Lower leg skin (tissue), 4 donors: ENCODE results near the gene NAALADL2. TPM values are rescaled to one million over a fixed set of nuclear protein-coding genes. Genes with fewer than 3 reads are reported as not detected.

Experiments used
- DNase-seq, 2 donors: peaks; one replicate each; pipeline ENCODE4 v3.0.0-alpha.2; 2019; ENCODE audit warnings: low spot score in 2 of 2
- H3K4me3 ChIP-seq: fragments of 200-600 bp; sonication (generic); 2 replicates; pipeline ENCODE4 v1.5.1; 2017; ENCODE audit warnings: mild to moderate bottlenecking, low read depth; ENCODE audit not compliant: poor library complexity, severe bottlenecking
- POLR2A ChIP-seq, 2 donors: fragments of 450-650 bp; IDR thresholded peaks; one replicate each; pipeline ENCODE4 v1.6.1; 2016 to 2017; ENCODE audit warnings: antibody characterized with exemption in 2 of 2, mild to moderate bottlenecking in 1 of 2, moderate library complexity in 1 of 2
- WGBS, 2 donors: methylation state at CpG; one replicate each; pipeline ENCODE4 v1.1.5; 2018; 5-methylcytosine and 5-hydroxymethylcytosine counted together
- intact Hi-C: fragments of 100-400 bp; cut with DNase I; formaldehyde crosslinking; loops from one replicate; pipeline ENCODE4 v1.15.0; 2023; ENCODE audit warnings: low total_unique reads
- total RNA-seq, 4 donors: library from RNA; depleted of rRNA; stranded (reverse); fragments of >200 nt; gene quantifications; one replicate each; pipeline ENCODE4 v1.1.0, GENCODE V29; 2016
- TF ChIP-seq, protein P1 (sequence below), 3 donors: fragments of 450-650 bp; IDR thresholded peaks; one replicate each; pipeline ENCODE4 v1.5.1; 2016; ENCODE audit warnings: antibody characterized with exemption in 3 of 3, mild to moderate bottlenecking in 3 of 3, moderate library complexity in 2 of 3

Gene NAALADL2
- total RNA-seq, 4 donors from 2014 or later: 3.6 to 8.1 (median 4.6) TPM

DNA sequence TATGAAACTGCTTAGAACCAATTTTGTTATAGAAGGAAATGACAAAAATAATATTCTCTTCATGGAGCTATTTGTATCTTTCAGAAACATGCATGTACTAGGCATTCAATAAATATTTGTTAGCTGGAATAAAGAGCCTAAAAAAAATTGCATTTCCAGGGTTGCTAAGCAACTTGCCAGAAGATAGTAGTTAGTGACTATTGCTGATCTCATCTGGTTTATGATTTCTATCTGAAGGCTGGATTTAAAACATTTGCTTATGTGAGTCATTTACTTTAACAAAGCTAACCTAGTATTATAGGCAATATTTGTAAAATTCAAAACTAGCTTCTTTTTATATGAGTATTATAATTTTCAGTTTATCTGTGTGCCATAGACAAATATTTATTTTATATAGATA is 78.3 kb downstream of the NAALADL2 start:
- intact Hi-C loops: no loop called here
- no peak for DNase-seq
- no peak overlapping the region for H3K4me3 ChIP-seq
- TF ChIP-seq POLR2A (IDR thresholded peaks at IDR 0.05): no peak
- TF ChIP-seq, protein P1, sequence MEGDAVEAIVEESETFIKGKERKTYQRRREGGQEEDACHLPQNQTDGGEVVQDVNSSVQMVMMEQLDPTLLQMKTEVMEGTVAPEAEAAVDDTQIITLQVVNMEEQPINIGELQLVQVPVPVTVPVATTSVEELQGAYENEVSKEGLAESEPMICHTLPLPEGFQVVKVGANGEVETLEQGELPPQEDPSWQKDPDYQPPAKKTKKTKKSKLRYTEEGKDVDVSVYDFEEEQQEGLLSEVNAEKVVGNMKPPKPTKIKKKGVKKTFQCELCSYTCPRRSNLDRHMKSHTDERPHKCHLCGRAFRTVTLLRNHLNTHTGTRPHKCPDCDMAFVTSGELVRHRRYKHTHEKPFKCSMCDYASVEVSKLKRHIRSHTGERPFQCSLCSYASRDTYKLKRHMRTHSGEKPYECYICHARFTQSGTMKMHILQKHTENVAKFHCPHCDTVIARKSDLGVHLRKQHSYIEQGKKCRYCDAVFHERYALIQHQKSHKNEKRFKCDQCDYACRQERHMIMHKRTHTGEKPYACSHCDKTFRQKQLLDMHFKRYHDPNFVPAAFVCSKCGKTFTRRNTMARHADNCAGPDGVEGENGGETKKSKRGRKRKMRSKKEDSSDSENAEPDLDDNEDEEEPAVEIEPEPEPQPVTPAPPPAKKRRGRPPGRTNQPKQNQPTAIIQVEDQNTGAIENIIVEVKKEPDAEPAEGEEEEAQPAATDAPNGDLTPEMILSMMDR (IDR thresholded peaks at IDR 0.05): no peak

DNA sequence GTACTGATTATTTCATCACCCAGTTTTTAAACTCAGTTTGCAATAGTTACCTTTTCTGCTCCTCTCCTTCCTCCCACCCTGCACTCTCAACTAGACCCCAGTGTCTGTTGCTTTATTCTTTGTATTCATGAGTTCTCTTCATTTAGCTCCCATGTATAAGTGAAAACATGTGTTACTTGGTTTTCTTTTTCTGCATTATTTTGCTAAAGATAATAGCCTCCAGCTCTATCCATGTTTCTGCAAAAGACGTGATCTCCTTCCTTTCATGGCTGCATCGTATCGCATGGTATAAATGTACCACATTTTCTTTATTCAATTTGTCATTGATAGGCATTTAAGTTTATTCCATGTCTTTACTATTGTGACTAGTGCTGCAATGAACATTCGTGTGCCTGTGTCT is 79.0 kb downstream of the NAALADL2 start:
- intact Hi-C loops: no loop called here
- TF ChIP-seq POLR2A (IDR thresholded peaks at IDR 0.05): no peak
- TF ChIP-seq, protein P1 (IDR thresholded peaks at IDR 0.05): no peak
- no peak for DNase-seq
- 37 to 50% methylated on average over 4 of the region's 4 CpGs for WGBS, 2 donors
- no peak overlapping the region for H3K4me3 ChIP-seq

DNA sequence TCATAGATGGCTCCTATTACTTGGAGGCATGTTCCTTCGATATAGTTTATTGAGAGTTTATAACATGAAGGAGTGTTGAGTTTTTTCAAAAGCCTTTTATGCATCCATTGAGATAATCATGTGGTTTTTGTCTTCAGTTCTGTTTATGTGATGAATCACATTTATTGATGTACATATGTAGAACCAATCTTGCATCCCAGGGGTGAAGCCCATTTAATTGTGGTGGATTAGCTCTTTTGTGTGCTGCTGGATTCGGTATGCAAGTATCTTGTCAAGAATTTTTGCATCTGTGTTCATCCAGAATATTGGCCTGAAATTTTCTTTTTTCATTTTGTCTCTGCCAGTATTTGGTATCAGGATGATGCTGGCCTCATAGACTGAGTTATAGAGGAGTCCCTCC is 81.0 kb downstream of the NAALADL2 start:
- intact Hi-C loops: no loop called here
- 78 to 85% methylated on average over 2 of the region's 2 CpGs for WGBS, 2 donors
- H3K4me3 ChIP-seq: no peak overlapping the region
- TF ChIP-seq, protein P1 (IDR thresholded peaks at IDR 0.05): no peak
- no peak for TF ChIP-seq POLR2A (IDR thresholded peaks at IDR 0.05)
- DNase-seq: no peak

DNA sequence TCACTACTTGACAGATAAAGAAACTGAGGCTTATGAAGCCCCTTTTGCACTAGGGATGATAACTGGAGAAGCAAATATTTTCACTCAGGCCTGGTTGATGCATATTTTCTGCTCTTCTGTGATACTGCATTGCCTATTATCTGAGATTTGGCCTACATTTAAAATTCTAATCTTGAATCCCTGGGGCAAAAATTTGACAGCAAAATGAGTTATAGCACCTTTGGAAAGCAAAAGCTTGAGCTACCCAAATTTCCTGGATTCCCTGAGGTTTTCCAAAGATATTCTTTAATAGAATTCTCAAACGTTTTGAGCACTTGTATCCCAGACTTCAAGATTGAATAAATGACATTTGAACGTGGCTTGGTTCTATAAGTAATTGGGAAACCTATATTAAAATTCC is 86.1 kb downstream of the NAALADL2 start:
- TF ChIP-seq, protein P1 (IDR thresholded peaks at IDR 0.05): no peak
- TF ChIP-seq POLR2A (IDR thresholded peaks at IDR 0.05): no peak
- H3K4me3 ChIP-seq: no peak overlapping the region
- no peak for DNase-seq
- intact Hi-C loops: no loop called here
- WGBS, 2 donors: 53 to 55% methylated on average over 2 of the region's 2 CpGs

DNA sequence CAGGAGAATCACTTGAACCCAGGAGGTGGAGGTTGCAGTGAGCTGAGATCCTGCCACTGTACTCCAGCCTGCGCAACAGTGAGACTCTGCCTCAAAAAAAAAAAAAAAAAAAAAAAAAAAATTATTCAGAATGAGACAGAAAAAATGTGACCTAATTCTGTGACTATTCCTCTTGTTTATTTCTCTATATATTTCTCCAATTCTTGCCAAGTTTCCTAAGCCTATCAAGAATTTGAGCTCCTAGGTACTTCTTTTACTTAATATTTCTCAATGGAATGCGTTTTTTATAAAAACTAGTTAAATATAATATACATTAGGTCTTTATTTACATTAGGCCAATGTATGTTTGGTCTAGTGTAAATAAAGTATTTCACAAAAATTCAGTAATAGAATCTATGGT is 86.8 kb downstream of the NAALADL2 start:
- H3K4me3 ChIP-seq: no peak overlapping the region
- DNase-seq: no peak
- no peak for TF ChIP-seq POLR2A (IDR thresholded peaks at IDR 0.05)
- TF ChIP-seq, protein P1 (IDR thresholded peaks at IDR 0.05): no peak
- intact Hi-C loops: no loop called here
- WGBS, 2 donors: 96 to 97% methylated on average over 2 of the region's 2 CpGs

DNA sequence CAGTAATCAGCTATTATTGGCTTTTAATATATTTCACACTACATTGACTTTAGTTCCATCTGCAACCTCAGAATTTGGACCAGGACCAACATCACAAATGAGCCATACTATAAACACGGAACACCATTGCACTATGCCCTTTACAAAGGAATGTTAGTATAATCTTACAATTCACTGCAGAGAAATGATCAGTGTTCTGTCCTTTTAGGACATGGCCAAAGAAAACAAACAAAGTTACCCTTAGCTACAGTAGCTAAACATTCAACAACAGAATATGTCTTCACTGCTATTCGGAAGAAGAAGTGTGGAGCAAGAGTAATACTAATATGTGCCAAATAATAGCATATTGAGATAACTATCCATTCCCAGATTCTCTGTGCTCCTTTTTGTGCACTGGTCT is 90.4 kb downstream of the NAALADL2 start:
- DNase-seq: no peak
- no peak overlapping the region for H3K4me3 ChIP-seq
- intact Hi-C loops: no loop called here
- WGBS, 2 donors: 30 to 36% methylated on average over 2 of the region's 2 CpGs
- TF ChIP-seq, protein P1 (IDR thresholded peaks at IDR 0.05): no peak
- no peak for TF ChIP-seq POLR2A (IDR thresholded peaks at IDR 0.05)
